Measurements from ENCODE around the gene SUGP1. TPM values are rescaled to one million over a fixed set of nuclear protein-coding genes. Genes with fewer than 3 reads are reported as not detected.

The SUGP1 gene
- total RNA-seq, 1 experiment from 2014 or later: 51.2 TPM

- Histone ChIP-seq H3K4me1 (no peaks in the 10 kb centered on the region), H3K27me3 (replicated peaks; ENCODE audit: control insufficient read depth, insufficient read depth, low read length) (no peaks in the 10 kb centered on the region), H3K36me3 (ENCODE audit: control insufficient read depth, insufficient read depth, low read length) (peaks cover 5% of the 10 kb centered on the region), H3K9me3 (no peaks in the 10 kb centered on the region), H3K4me3 (ENCODE audit: low read depth, low read length) (no peak overlapping the region)
- Mint-ChIP-seq H3K36me3 (ENCODE audit: insufficient read depth, unreplicated experiment) (peaks cover 62% of the 10 kb centered on the region), H3K27ac (ENCODE audit: unreplicated experiment) (no peak overlapping the region), H3K27me3 (ENCODE audit: insufficient read depth, unreplicated experiment) (no peaks in the 10 kb centered on the region), H3K9me3 (ENCODE audit: unreplicated experiment) (no peaks in the 10 kb centered on the region), H3K4me1 (ENCODE audit: low read depth, unreplicated experiment) (no peaks in the 10 kb centered on the region), H3K4me3 (ENCODE audit: unreplicated experiment) (no peak overlapping the region)
- intact Hi-C loops (cut with micrococcal nuclease; ENCODE audit: unreplicated experiment): no loop called here
- POLR2A ChIA-PET: no interaction called here
- BruUV-seq (replicated peaks): no TSS peak
- no peak for DNase-seq
- TF ChIP-seq CTCF (IDR thresholded peaks at IDR 0.05; ENCODE audit: insufficient read depth in 1 of 2, low read depth in 1 of 2, low read length in 1 of 2, severe bottlenecking in 1 of 2, unreplicated experiment in 1 of 2): no peak
- CTCF ChIA-PET: no interaction called here
These were observed 25.7 kb upstream of the SUGP1 start for GRCh38 chr19:19345970-19346369.

- Mint-ChIP-seq H3K4me3 (ENCODE audit: unreplicated experiment) (no peak overlapping the region), H3K27me3 (ENCODE audit: insufficient read depth, unreplicated experiment) (no peaks in the 10 kb centered on the region), H3K27ac (ENCODE audit: unreplicated experiment) (no peak overlapping the region), H3K36me3 (ENCODE audit: insufficient read depth, unreplicated experiment) (peaks cover 62% of the 10 kb centered on the region), H3K9me3 (ENCODE audit: unreplicated experiment) (no peaks in the 10 kb centered on the region), H3K4me1 (ENCODE audit: low read depth, unreplicated experiment) (no peaks in the 10 kb centered on the region)
- no peak for TF ChIP-seq CTCF (IDR thresholded peaks at IDR 0.05; ENCODE audit: insufficient read depth in 1 of 2, low read depth in 1 of 2, low read length in 1 of 2, severe bottlenecking in 1 of 2, unreplicated experiment in 1 of 2)
- H3K36me3 ChIP-seq (ENCODE audit: control insufficient read depth, insufficient read depth, low read length): peaks cover 5% of the 10 kb centered on the region
- ChIA-PET CTCF (no interaction called here), POLR2A (interaction anchor here (0.5 kb wide), 1 partner anchor 9 kb away, joined by 3 read pairs; no protein-coding TSS in a partner anchor)
- no TSS peak for BruUV-seq (replicated peaks)
- H3K4me1 ChIP-seq: no peaks in the 10 kb centered on the region
- no peak for DNase-seq
- H3K9me3 ChIP-seq: no peaks in the 10 kb centered on the region
- intact Hi-C loops (cut with micrococcal nuclease; ENCODE audit: unreplicated experiment): no loop called here
- no peak overlapping the region for H3K4me3 ChIP-seq (ENCODE audit: low read depth, low read length)
- H3K27me3 ChIP-seq (replicated peaks; ENCODE audit: control insufficient read depth, insufficient read depth, low read length): no peaks in the 10 kb centered on the region
These were observed 24.9 kb upstream of the SUGP1 start for GRCh38 chr19:19345232-19345631.

GRCh38 chr19:19343762-19344161, 23.5 kb upstream of the SUGP1 start:
- intact Hi-C loops (cut with micrococcal nuclease; ENCODE audit: unreplicated experiment): no loop called here
- H3K9me3 ChIP-seq: no peaks in the 10 kb centered on the region
- no peak overlapping the region for H3K27ac Mint-ChIP-seq (ENCODE audit: unreplicated experiment)
- no peaks in the 10 kb centered on the region for H3K4me1 ChIP-seq
- H3K4me1 Mint-ChIP-seq (ENCODE audit: low read depth, unreplicated experiment): no peaks in the 10 kb centered on the region
- ChIA-PET CTCF (no interaction called here), POLR2A (no interaction called here)
- no peak for TF ChIP-seq CTCF (IDR thresholded peaks at IDR 0.05; ENCODE audit: insufficient read depth in 1 of 2, low read depth in 1 of 2, low read length in 1 of 2, severe bottlenecking in 1 of 2, unreplicated experiment in 1 of 2)
- BruUV-seq (replicated peaks): no TSS peak
- no peak overlapping the region for H3K4me3 ChIP-seq (ENCODE audit: low read depth, low read length)
- H3K27me3 Mint-ChIP-seq (ENCODE audit: insufficient read depth, unreplicated experiment): no peaks in the 10 kb centered on the region
- no peak for DNase-seq
- H3K36me3 ChIP-seq (ENCODE audit: control insufficient read depth, insufficient read depth, low read length): peaks cover 5% of the 10 kb centered on the region
- H3K4me3 Mint-ChIP-seq (ENCODE audit: unreplicated experiment): no peak overlapping the region
- no peaks in the 10 kb centered on the region for H3K27me3 ChIP-seq (replicated peaks; ENCODE audit: control insufficient read depth, insufficient read depth, low read length)
- no peaks in the 10 kb centered on the region for H3K9me3 Mint-ChIP-seq (ENCODE audit: unreplicated experiment)
- H3K36me3 Mint-ChIP-seq (ENCODE audit: insufficient read depth, unreplicated experiment): peaks cover 49% of the 10 kb centered on the region

All from Caco-2 (cell line).